ENCODE data around the gene MAST4.

MAST4 gene

DNA sequence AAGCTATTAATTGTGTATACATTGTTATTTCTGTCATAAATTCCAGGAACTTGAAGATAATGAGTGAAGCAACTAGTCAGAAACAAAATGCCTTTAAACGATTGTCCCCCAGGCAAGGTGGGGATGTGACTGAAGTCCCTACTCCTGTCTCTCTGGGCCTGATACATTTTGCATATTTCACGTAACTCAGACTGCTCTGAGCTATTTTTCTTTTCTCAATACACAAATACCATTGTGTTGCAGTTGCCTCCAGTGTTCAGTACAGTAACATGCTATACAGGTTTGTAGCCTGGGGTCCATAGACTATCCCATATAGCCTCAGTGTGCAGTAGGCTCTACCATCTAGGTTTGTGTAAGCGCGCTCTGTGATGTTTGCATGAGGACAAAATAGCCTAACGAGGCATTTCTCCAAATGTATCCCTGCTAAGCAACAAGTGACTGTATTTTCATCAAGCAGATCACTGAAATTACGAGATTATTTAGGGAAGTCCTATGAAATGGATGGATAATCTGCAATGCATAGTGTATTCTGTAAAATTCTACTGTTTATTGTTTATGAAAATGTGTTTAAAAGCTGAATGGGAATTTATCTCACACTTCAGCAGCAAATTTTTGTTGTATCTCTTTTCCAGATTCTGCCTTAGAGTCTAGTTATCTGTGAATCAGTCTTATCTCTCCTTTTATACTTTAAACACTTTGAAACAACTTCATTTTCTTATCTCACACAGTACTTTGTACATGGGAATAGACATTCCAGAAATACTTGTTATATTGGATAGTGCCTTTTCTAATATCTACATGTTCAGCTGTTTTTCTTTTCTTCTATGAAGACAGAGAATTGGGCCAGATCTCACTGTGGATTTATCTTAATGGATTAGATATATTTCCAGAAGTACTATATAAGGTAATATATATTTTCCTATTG, 449.9 kb downstream of the MAST4 start:
- DNase-seq (ENCODE audit: low spot score), result no peak
- ChIA-PET POLR2A (ENCODE audit: low non-redundant PET) (interaction anchor here (0.6 to 0.8 kb wide), 2 partner anchors 27 to 727 kb away, joined by 3 to 4 read pairs; no protein-coding TSS in a partner anchor), CTCF (interaction anchor here (1.0 kb wide), 1 partner anchor 31 kb away, joined by 3 read pairs; no protein-coding TSS in a partner anchor)
- TF ChIP-seq, protein P1, sequence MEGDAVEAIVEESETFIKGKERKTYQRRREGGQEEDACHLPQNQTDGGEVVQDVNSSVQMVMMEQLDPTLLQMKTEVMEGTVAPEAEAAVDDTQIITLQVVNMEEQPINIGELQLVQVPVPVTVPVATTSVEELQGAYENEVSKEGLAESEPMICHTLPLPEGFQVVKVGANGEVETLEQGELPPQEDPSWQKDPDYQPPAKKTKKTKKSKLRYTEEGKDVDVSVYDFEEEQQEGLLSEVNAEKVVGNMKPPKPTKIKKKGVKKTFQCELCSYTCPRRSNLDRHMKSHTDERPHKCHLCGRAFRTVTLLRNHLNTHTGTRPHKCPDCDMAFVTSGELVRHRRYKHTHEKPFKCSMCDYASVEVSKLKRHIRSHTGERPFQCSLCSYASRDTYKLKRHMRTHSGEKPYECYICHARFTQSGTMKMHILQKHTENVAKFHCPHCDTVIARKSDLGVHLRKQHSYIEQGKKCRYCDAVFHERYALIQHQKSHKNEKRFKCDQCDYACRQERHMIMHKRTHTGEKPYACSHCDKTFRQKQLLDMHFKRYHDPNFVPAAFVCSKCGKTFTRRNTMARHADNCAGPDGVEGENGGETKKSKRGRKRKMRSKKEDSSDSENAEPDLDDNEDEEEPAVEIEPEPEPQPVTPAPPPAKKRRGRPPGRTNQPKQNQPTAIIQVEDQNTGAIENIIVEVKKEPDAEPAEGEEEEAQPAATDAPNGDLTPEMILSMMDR (conservative IDR thresholded peaks at IDR 0.05; ENCODE audit: low read depth), result no peak
- H3K27ac ChIP-seq, result no peak overlapping the region

DNA sequence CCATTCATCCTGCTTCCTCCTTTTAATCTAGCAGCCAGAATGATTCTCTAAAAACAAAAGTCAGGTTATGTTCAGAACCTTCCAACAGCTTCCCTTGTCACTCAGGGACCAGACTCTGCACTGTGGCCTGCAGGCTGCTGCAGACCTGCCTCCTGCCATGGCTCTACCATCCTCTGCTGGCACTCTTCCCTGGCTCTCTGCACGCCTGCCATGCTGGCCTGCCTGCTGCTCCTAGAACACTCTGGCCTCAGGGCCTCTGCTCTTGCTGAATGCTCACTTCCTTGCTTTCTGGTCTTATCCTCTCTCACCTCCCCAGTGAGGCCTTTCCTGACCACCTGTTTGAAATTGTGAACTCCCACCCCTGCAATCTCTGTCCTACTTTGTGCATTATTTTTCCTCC, 451.0 kb downstream of the MAST4 start:
- H3K27ac ChIP-seq, result no peak overlapping the region
- POLR2A ChIA-PET (ENCODE audit: low non-redundant PET), result no interaction called here
- TF ChIP-seq, protein P1 (conservative IDR thresholded peaks at IDR 0.05; ENCODE audit: low read depth), result no peak
- CTCF ChIA-PET, result interaction anchor here (1.0 kb wide), 1 partner anchor 32 kb away, joined by 3 read pairs; no protein-coding TSS in a partner anchor
- no peak for DNase-seq (ENCODE audit: low spot score)

DNA sequence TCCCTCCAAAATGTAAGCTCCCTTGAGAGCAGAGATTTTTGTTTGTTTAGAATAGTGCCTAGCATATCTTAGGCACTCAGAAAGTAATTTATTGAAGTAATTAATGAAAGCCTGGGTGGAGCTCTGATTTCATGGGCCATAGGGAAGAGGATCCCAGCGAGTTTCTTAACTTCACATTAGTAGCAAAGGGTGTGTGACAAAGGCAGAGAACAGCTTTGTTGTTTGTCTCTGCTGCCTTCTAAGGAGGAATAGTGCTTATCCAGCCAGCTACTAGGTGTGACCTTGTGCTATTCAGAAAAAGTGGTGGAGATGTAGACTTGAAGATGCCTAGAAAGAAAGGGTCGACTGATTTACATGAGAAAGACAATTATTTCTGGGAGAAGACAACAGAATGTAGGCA, 451.4 kb downstream of the MAST4 start:
- ChIA-PET POLR2A (ENCODE audit: low non-redundant PET) (no interaction called here), CTCF (interaction anchor here (1.0 kb wide), 1 partner anchor 32 kb away, joined by 3 read pairs; no protein-coding TSS in a partner anchor)
- DNase-seq (ENCODE audit: low spot score), result no peak
- TF ChIP-seq, protein P1 (conservative IDR thresholded peaks at IDR 0.05; ENCODE audit: low read depth), result no peak
- no peak overlapping the region for H3K27ac ChIP-seq

DNA sequence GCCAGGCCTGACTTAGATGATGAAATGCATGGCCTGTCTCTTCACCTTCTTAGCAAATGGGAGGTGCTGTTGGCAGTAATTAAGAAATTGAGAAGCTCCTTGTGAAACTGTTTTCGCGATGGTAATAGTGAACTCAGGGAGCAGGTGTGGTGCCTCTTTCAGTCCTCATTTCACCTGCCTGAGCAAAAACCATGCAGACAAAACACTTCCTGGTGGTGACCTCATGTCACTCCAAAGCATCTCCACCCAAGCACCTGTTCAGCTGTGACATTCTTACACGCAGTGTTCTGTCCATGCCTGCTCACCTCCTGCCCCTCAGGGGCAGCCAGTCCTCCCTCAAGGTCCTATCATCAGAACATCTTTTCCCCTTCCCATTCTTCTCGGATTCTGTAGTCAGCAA, 453.9 kb downstream of the MAST4 start:
- H3K27ac ChIP-seq, result no peak overlapping the region
- POLR2A ChIA-PET (ENCODE audit: low non-redundant PET), result no interaction called here
- TF ChIP-seq, protein P1 (conservative IDR thresholded peaks at IDR 0.05; ENCODE audit: low read depth), result no peak
- CTCF ChIA-PET, result interaction anchor here (1.0 to 1.2 kb wide), 2 partner anchors 13 to 62 kb away, joined by 3 to 4 read pairs; no protein-coding TSS in a partner anchor
- no peak for DNase-seq (ENCODE audit: low spot score)

DNA sequence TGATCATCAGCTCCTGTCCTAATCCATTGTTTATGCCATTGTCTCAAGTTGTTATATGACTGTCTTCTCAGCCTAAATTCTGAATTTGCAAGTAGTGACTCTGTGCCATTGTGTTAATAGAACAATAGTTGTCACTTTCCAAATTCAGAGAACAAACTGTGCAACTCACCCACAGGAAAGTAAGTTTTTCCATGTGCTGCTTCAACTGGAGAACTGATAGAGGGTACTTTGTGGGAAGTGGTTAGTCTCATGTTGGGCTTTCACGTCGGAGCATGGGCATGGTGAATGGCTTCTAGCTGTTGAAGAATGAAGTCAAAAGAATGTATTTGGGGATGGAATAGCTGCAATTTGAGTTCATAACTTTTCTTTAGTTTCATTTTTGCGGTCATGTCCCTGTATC, 454.4 kb downstream of the MAST4 start:
- ChIA-PET POLR2A (ENCODE audit: low non-redundant PET) (no interaction called here), CTCF (interaction anchor here (0.5 to 1.2 kb wide), 4 partner anchors 12 to 243 kb away, joined by 3 to 5 read pairs (median 4); no protein-coding TSS in a partner anchor)
- H3K27ac ChIP-seq, result no peak overlapping the region
- TF ChIP-seq, protein P1 (conservative IDR thresholded peaks at IDR 0.05; ENCODE audit: low read depth), result no peak
- no peak for DNase-seq (ENCODE audit: low spot score)

DNA sequence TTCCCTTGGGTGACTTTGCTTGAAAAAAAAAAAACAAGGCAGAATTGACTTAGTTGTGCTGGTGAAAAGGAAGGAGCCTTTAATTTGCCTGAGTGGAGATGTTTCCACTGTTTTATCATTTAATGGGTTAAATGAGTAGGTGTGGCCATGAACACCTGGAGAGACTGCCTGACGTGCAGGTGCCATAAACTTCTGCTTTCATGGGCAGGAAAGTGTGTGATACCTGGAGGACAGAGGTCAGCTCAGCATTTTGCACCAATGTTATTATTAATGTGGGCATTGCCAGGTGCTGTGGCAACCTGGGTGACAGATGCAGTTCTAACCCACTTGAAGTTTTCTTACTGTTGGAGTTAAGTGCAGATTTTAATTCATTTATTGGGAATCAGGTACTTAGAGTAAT, 455.0 kb downstream of the MAST4 start:
- ChIA-PET CTCF (interaction anchor here (0.5 to 1.1 kb wide), 3 partner anchors 12 to 911 kb away, joined by 3 to 5 read pairs (median 4); no protein-coding TSS in a partner anchor), POLR2A (ENCODE audit: low non-redundant PET) (no interaction called here)
- no peak overlapping the region for H3K27ac ChIP-seq
- DNase-seq (ENCODE audit: low spot score), result no peak
- TF ChIP-seq, protein P1 (conservative IDR thresholded peaks at IDR 0.05; ENCODE audit: low read depth), result no peak

Data from RWPE1 (cell line).